Measurements from ENCODE around the gene CFDP1.

- TF ChIP-seq CREB1 (IDR thresholded peaks at IDR 0.05; ENCODE audit: low read depth) = no peak
- no peak for TF ChIP-seq TAF1 (IDR thresholded peaks at IDR 0.05; ENCODE audit: low read depth)
- no peak for TF ChIP-seq RAD21 (IDR thresholded peaks at IDR 0.05; ENCODE audit: low read depth)
- no peak for TF ChIP-seq CEBPB (IDR thresholded peaks at IDR 0.05)
- TF ChIP-seq EGR1 (IDR thresholded peaks at IDR 0.05) = no peak
- no peak for TF ChIP-seq EP300 (IDR thresholded peaks at IDR 0.05; ENCODE audit: borderline replicate concordance)
- no peak for TF ChIP-seq REST (IDR thresholded peaks at IDR 0.05; ENCODE audit: low read depth)
Observed at GRCh38 chr16:75458029-75458428, 24.7 kb upstream of the CFDP1 start.
